CMK (cell line): ENCODE data around the gene MLH1.

Experiments
- DNase-seq: peaks from one replicate; pipeline ENCODE4 v3.0.0-alpha.2; 2010; ENCODE audit warnings: low read depth

MLH1 gene

GRCh38 chr3:37094636-37095035, 101.3 kb downstream of the MLH1 start:
- no peak for DNase-seq

- no peak for DNase-seq
Observed at GRCh38 chr3:37096288-37096687, 103.0 kb downstream of the MLH1 start.

GRCh38 chr3:37096975-37097374, 103.7 kb downstream of the MLH1 start:
- DNase-seq: no peak

- DNase-seq: no peak
Observed at GRCh38 chr3:37097776-37098175, 104.5 kb downstream of the MLH1 start.

- DNase-seq: no peak
Observed at GRCh38 chr3:37098884-37099283, 105.6 kb downstream of the MLH1 start.

GRCh38 chr3:37099469-37099868, 106.2 kb downstream of the MLH1 start:
- no peak for DNase-seq

GRCh38 chr3:37100411-37100810, 107.1 kb downstream of the MLH1 start:
- no peak for DNase-seq
